GM19351 (cell line): Measurements from ENCODE around the gene MTPN.
A peak's percentile ranks its signal among the peaks of the same experiment; 100 is the strongest.

Experiments
- ATAC-seq: cut with Tn5 transposase; IDR thresholded peaks from one replicate; pipeline ENCODE4 v1.9.1; 2021; ENCODE audit warnings: mild to moderate bottlenecking, moderate library complexity; ENCODE audit not compliant: unreplicated experiment

The MTPN gene

GRCh38 chr7:135990258-135990657 is 13.1 kb upstream of the MTPN start:
- no peak for ATAC-seq

- ATAC-seq = no peak
These were observed 4.9 kb upstream of the MTPN start for GRCh38 chr7:135981958-135982646.

GRCh38 chr7:135980665-135981180 is 3.6 kb upstream of the MTPN start:
- peak; percentile 71 for ATAC-seq

DNA sequence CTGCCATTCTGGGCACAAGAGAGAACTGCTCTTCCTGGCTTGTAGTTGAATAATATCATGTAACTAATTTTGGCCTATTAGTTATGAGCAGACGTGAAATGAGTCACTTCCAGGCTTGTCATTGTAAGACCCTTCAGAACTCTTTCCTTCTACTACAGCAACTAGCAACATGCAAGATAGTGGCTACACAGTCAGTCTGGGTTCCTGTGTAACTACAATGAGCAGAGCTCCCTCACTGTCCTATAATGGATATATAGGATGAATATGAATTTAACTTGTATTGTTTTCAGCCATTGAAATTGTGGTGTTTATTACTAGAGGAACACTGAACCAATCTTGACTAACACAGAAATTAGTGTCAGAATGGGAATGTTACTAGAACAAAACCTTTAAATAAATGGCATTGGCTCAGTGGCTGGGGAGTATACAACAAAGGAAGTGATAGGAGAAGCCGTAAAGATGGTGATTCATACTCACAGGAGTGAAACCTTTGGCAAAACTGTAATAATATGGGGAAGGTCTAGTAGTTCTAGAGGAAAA is 2.9 kb upstream of the MTPN start:
- peak; percentile 20 for ATAC-seq

GRCh38 chr7:135979471-135980011 is 2.4 kb upstream of the MTPN start:
- no peak for ATAC-seq

- no peak for ATAC-seq
These were observed 1.5 kb upstream of the MTPN start for GRCh38 chr7:135978624-135979023.

DNA sequence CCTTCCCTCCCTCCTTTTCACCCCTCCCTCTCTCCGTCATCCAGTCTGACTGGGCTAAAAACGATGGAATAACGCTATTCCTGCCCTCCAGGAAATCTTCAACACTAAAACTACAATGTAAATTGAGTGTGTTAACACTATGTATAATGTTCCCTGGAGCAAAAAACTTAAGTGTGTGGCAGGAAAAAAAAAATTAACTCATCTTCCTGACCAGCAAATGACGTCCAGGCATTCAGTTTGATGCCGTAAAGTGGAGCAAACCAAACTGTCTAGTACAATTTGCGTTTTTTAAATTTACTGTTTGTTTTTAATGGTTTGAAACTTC is 545 bp upstream of the MTPN start:
- ATAC-seq = no peak

GRCh38 chr7:135976312-135977006 is 700 bp downstream of the MTPN start:
- ATAC-seq = peak; percentile 21

GRCh38 chr7:135975166-135975565 is 2.0 kb downstream of the MTPN start:
- no peak for ATAC-seq

GRCh38 chr7:135974667-135975066 is 2.5 kb downstream of the MTPN start:
- ATAC-seq = no peak

GRCh38 chr7:135971366-135971725 is 5.8 kb downstream of the MTPN start:
- ATAC-seq = peak; percentile 12

GRCh38 chr7:135970682-135971365 is 6.3 kb downstream of the MTPN start:
- peak; percentile 78 for ATAC-seq

GRCh38 chr7:135970045-135970444 is 7.1 kb downstream of the MTPN start:
- no peak for ATAC-seq

GRCh38 chr7:135966341-135967043 is 10.7 kb downstream of the MTPN start:
- ATAC-seq = no peak

DNA sequence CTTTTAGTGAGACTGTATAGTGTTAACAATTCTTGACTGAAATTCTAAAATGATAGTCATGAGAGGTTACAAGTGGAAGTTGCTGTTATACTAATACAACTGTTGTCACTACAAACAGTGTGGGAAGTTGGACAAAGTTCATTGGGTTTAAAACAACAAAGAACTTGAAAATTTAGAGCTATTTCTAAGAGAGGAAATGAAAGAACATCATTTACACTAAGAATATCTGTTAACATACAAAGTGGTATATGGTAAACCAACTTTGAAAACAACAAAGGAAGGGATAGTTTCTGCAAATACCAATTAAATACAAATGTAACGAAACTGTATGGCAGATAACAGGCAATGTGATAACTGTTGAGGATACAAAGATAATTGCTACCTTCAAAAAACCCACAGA is 11.6 kb downstream of the MTPN start:
- ATAC-seq = peak; percentile 63

DNA sequence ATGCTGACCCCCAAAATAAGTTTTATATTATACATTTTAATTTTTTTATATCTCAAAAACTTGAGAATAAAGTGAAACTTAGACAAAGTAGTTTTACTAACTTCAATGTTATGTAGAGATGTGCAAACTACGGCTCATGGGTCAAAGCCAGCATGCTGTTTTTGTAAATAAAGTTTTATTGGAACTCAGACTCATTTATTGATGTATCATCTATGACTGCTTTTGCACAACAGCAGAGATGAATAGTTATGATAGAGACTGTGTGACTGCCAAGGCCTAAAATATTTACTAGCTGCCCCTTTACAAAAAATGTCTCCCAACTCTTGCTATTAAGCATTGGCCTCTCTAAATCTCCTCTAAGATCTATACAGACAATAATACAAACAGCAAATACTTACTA is 12.4 kb downstream of the MTPN start:
- no peak for ATAC-seq

- no peak for ATAC-seq
These were observed 12.9 kb downstream of the MTPN start for GRCh38 chr7:135964274-135964673.

GRCh38 chr7:135962802-135963201 is 14.4 kb downstream of the MTPN start:
- ATAC-seq = no peak

DNA sequence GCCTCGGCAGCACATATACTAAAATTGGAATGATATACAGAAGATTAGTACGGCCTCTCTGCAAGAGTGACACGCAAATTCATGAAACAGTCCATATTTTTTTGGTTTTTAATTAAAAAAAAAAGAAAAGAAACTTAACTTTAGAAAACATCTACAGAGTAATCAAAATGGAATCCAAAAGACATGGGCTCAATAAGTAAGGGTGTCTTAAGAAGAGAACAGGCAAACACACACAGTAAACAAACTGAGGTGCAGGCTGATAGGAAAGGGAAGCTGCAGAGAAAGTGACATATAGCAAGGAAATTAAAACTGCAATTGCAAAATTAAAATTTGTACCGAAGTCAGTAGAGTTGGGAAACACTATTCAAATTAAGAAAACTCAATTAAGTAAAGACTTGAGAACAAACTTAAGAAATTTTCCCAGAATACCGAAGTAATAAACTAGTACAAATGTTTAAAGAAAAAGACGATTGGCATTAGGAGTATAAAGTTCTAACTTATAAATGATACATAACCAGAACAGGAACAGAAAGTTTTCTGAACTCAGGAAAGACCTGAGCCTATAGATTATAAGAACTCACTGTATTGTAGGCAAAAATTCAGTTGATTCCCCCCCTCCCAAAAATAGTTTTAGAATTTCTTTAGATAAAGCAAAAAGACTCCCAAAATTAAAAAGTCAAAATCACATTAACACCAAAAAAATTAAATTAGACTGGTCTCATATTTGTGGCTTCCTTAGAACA is 16.3 kb downstream of the MTPN start:
- ATAC-seq = no peak
